Measurements from ENCODE around the gene CACNA2D3.

The CACNA2D3 gene

DNA sequence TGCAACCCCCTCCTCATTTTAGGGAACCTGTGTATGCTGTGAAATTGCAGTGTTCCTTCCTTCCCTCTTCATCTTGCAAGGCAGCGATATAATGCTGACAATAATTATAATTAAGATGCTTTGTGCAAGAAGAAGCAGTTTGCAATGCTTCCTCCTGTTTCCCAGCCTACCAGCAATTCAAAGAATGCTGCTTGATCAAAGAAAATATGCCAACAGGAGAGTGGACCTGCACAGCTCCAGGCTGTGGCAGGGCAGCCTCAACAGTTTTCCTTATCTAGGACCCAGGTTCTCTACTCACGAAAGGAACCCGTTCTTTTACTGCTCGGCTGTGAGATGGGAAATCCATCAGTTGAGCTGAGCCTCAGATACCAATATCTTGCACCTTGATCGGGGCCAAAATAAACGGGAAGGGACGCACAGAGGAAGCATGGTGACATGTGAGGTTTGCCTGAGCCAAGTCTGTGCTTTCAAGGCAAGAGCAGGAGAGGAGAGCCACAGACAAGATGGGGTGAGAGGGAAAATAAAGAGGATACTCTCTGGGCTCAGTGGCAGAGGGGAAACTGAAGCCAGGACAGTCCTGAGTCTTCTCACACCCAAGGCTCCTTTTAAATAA lies 828.1 kb downstream of the CACNA2D3 start:
- TF ChIP-seq, protein P1, sequence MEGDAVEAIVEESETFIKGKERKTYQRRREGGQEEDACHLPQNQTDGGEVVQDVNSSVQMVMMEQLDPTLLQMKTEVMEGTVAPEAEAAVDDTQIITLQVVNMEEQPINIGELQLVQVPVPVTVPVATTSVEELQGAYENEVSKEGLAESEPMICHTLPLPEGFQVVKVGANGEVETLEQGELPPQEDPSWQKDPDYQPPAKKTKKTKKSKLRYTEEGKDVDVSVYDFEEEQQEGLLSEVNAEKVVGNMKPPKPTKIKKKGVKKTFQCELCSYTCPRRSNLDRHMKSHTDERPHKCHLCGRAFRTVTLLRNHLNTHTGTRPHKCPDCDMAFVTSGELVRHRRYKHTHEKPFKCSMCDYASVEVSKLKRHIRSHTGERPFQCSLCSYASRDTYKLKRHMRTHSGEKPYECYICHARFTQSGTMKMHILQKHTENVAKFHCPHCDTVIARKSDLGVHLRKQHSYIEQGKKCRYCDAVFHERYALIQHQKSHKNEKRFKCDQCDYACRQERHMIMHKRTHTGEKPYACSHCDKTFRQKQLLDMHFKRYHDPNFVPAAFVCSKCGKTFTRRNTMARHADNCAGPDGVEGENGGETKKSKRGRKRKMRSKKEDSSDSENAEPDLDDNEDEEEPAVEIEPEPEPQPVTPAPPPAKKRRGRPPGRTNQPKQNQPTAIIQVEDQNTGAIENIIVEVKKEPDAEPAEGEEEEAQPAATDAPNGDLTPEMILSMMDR (IDR thresholded peaks at IDR 0.05; ENCODE audit: extremely low read depth, missing control alignments) = no peak
- DNase-seq (ENCODE audit: low spot score) = no peak

GRCh38 chr3:54951405-54951804 lies 829.1 kb downstream of the CACNA2D3 start:
- TF ChIP-seq, protein P1 (IDR thresholded peaks at IDR 0.05; ENCODE audit: extremely low read depth, missing control alignments) = no peak
- no peak for DNase-seq (ENCODE audit: low spot score)

DNA sequence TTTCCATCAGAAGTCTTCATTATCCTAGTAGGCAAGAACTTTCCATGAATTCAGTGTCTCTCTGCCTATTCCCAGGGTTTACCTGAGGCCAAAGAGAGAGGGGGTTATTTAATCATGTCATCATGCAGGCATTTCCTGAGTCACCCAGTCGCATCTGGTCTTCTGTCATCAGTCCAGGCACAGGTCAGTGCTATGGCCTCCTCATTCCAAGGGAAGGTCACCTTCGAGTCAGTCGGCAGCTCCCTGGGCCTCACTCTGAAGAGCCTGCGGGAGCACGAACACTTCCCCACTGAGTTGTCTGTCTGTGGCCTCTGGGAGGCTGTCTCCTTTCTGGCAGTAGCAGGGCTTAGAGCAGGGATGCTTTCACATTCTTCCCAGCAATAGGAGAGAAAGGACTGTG lies 831.7 kb downstream of the CACNA2D3 start:
- DNase-seq (ENCODE audit: low spot score) = no peak
- TF ChIP-seq, protein P1 (IDR thresholded peaks at IDR 0.05; ENCODE audit: extremely low read depth, missing control alignments) = no peak

GRCh38 chr3:54954521-54954920 lies 832.2 kb downstream of the CACNA2D3 start:
- no peak for DNase-seq (ENCODE audit: low spot score)
- TF ChIP-seq, protein P1 (IDR thresholded peaks at IDR 0.05; ENCODE audit: extremely low read depth, missing control alignments) = no peak

- DNase-seq (ENCODE audit: low spot score) = no peak
Observed at GRCh38 chr3:54955496-54955895, 833.1 kb downstream of the CACNA2D3 start.

DNA sequence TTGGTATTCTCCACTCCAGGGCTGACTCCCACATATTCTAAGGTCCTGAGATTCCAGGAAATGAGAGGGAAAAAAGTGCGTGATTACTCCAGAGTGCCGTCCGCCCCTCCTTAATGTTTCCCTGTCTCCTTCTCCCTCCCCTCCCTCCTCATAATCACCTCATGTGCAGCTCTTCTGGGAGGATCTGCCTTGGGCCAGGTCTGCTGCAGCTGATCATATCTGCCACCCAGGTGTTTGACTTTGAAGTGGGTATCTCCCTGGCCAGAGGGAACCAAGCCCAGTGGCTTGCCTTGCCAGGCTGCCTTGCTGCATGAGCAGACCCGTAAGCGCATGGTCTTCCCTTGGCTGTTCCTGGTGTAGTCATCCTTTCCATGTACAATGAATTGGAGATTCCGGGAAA lies 833.6 kb downstream of the CACNA2D3 start:
- no peak for DNase-seq (ENCODE audit: low spot score)
- TF ChIP-seq, protein P1 (IDR thresholded peaks at IDR 0.05; ENCODE audit: extremely low read depth, missing control alignments) = no peak

More at GRCh38 chr3:54955496-54955895, 833.1 kb downstream of the CACNA2D3 start:
- TF ChIP-seq, protein P1 (IDR thresholded peaks at IDR 0.05; ENCODE audit: extremely low read depth, missing control alignments) = no peak

- TF ChIP-seq, protein P1 (IDR thresholded peaks at IDR 0.05; ENCODE audit: extremely low read depth, missing control alignments) = no peak
- no peak for DNase-seq (ENCODE audit: low spot score)
Observed at GRCh38 chr3:54957711-54958110, 835.4 kb downstream of the CACNA2D3 start.
